Nephron (organoid): ENCODE measurements around the gene KRTAP5-3.
"Not testable (repeated sequence)": the region's sequence is repeated elsewhere in the genome, so short reads cannot be mapped to it uniquely, and the experiment has no call there.

Source experiments
- H3K27ac Mint-ChIP-seq, 3 experiments: 2 replicates each; pipeline ENCODE4 v1.8.0; 2020; ENCODE audit warnings: mixed read lengths in 3 of 3, mild to moderate bottlenecking in 2 of 3, moderate library complexity in 1 of 3
- H3K27me3 Mint-ChIP-seq: 2 replicates; pipeline ENCODE4 v1.8.0; 2021; ENCODE audit warnings: low read depth, mild to moderate bottlenecking, moderate library complexity, mixed read lengths
- H3K36me3 Mint-ChIP-seq: 2 replicates; pipeline ENCODE4 v1.8.0; 2020; ENCODE audit warnings: low read depth, mixed read lengths
- H3K4me1 Mint-ChIP-seq: 2 replicates; pipeline ENCODE4 v1.8.0; 2020; ENCODE audit warnings: mixed read lengths
- H3K4me3 Mint-ChIP-seq, 3 experiments: 2 replicates each; pipeline ENCODE4 v1.8.0; 2020; ENCODE audit warnings: mild to moderate bottlenecking in 3 of 3, mixed read lengths in 3 of 3, moderate library complexity in 2 of 3
- H3K9me3 Mint-ChIP-seq: 2 replicates; pipeline ENCODE4 v1.8.0; 2020; ENCODE audit warnings: mixed read lengths
- CTCF ChIP-seq, 3 experiments: fragments of 200-600 bp; sonication (generic); IDR thresholded peaks; one replicate each; pipeline ENCODE4 v1.5.0; 2021; ENCODE audit warnings: antibody characterized with exemption in 3 of 3; ENCODE audit not compliant: unreplicated experiment in 3 of 3

KRTAP5-3 gene

GRCh38 chr11:1592628-1593027, 15.6 kb downstream of the KRTAP5-3 start:
- Mint-ChIP-seq H3K9me3 (no peaks in the 10 kb centered on the region), H3K27ac (no peak overlapping the region), H3K36me3 (no peaks in the 10 kb centered on the region), H3K27me3 (peaks cover 83% of the 10 kb centered on the region), H3K4me1 (peaks cover 17% of the 10 kb centered on the region), H3K4me3 (no peak overlapping the region)
- no peak for TF ChIP-seq CTCF (IDR thresholded peaks at IDR 0.05; ENCODE audit: unreplicated experiment in 3 of 3)

GRCh38 chr11:1589996-1590395, 18.3 kb downstream of the KRTAP5-3 start:
- Mint-ChIP-seq H3K4me3 (no peak overlapping the region), H3K27ac (no peak overlapping the region), H3K36me3 (no peaks in the 10 kb centered on the region), H3K27me3 (peaks cover 71% of the 10 kb centered on the region), H3K9me3 (no peaks in the 10 kb centered on the region), H3K4me1 (peaks cover 6% of the 10 kb centered on the region)
- TF ChIP-seq CTCF (IDR thresholded peaks at IDR 0.05; ENCODE audit: unreplicated experiment in 3 of 3): no peak

DNA sequence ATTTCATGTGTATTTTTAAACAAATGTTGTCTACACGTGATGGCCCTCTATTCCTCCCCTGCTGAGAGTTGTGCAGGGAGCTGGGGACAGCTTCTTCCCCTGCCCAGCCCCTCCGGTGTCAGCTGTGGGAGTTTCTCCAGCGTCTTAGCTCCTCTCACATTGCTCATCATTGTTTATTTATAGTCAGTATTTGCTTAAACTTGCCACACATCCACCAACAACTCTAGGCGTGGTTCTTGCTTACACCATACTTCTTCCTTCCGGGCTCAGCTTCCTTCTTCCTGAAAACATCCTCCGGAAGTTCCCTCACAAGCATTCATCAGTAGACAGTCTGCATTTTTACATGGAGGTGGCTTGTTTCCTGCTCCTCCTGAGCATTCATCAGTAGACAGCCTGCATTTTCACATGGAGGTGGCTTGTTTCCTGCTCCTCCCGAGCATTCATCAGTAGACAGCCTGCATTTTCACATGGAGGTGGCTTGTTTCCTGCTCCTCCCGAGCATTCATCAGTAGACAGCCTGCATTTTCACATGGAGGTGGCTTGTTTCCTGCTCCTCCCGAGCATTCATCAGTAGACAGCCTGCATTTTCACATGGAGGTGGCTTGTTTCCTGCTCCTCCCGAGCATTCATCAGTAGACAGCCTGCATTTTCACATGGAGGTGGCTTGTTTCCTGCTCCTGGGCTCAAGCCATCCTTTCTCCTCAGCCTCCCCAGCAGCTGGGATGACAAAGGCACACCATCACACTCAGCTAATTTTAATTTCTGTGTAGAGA, 18.9 kb downstream of the KRTAP5-3 start:
- peak overlapping the region in 2 of 3 experiments; percentile 5 to 19 for H3K4me3 Mint-ChIP-seq
- peak overlapping the region; percentile 11 to 30 (median 12) for H3K27ac Mint-ChIP-seq
- peaks cover 67% of the 10 kb centered on the region for H3K27me3 Mint-ChIP-seq
- H3K36me3 Mint-ChIP-seq, H3K9me3 Mint-ChIP-seq, H3K4me1 Mint-ChIP-seq: not testable (repeated sequence)

DNA sequence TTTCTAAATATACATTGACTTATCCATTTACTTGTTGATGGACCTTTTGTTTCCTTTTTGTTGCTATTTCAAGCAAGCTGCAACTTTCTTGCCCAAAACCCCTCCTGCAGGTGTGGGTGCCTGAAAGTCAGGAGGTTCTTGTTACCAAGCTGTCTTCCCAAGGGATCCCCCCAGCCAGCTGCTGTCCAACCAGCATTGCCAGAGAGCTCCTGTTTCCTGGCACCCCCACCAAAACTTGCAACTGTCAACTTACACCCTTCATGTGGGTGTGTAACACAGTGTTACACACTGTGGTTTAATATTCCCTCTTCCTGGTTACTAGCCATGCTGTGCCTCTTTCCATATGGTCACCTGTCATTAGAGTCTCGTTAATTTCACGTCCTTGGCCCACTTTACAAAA, 21.6 kb downstream of the KRTAP5-3 start:
- Mint-ChIP-seq H3K27ac (no peak overlapping the region), H3K36me3 (no peaks in the 10 kb centered on the region), H3K9me3 (peaks cover 8% of the 10 kb centered on the region), H3K4me1 (peaks cover 6% of the 10 kb centered on the region), H3K4me3 (no peak overlapping the region), H3K27me3 (peaks cover 62% of the 10 kb centered on the region)
- no peak for TF ChIP-seq CTCF (IDR thresholded peaks at IDR 0.05; ENCODE audit: unreplicated experiment in 3 of 3)

- H3K36me3 Mint-ChIP-seq, H3K4me3 Mint-ChIP-seq, H3K27ac Mint-ChIP-seq, H3K4me1 Mint-ChIP-seq: not testable (repeated sequence)
- Mint-ChIP-seq H3K9me3 (peaks cover 15% of the 10 kb centered on the region), H3K27me3 (peaks cover 67% of the 10 kb centered on the region)
These were observed 23.4 kb downstream of the KRTAP5-3 start, which contains the start of gene KRTAP5-1 for GRCh38 chr11:1584661-1585370. Gene KRTAP5-1, minus strand, starts transcription at chr11:1585283. Its CDS starts 34 bp downstream, at chr11:1585249.

DNA sequence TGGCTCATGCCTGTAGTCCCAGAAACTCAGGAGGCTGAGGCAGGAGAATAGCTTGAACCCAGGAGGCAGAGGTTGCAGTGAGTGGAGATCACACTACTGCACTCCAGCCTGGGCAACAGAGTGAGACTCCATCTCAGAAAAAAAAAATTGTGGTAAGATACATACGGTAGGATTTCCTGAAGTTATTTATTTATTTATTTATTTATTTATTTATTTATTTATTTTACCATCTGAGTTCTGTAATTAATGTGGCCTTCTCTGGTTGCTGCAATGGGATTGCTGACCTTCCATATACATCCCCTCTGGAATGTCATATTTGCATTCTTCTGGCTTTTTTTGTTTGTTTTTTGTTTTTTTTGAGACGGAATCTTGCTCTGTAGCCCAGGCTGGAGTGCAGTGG, 25.4 kb downstream of the KRTAP5-3 start:
- Mint-ChIP-seq H3K9me3 (peaks cover 23% of the 10 kb centered on the region), H3K27me3 (peaks cover 60% of the 10 kb centered on the region)
- not testable (repeated sequence) for H3K4me3 Mint-ChIP-seq, H3K36me3 Mint-ChIP-seq, H3K27ac Mint-ChIP-seq, H3K4me1 Mint-ChIP-seq

- H3K4me3 Mint-ChIP-seq: no peak overlapping the region
These were observed 26.3 kb downstream of the KRTAP5-3 start for GRCh38 chr11:1581976-1582375.

More at GRCh38 chr11:1581976-1582375, 26.3 kb downstream of the KRTAP5-3 start:
- Mint-ChIP-seq H3K27ac (no peak overlapping the region), H3K4me1 (no peaks in the 10 kb centered on the region), H3K27me3 (peaks cover 56% of the 10 kb centered on the region), H3K36me3 (no peaks in the 10 kb centered on the region), H3K9me3 (peaks cover 23% of the 10 kb centered on the region)
- TF ChIP-seq CTCF (IDR thresholded peaks at IDR 0.05; ENCODE audit: unreplicated experiment in 3 of 3): no peak
